DMS53 (cell line): Measurements from ENCODE around the gene GALR1.

Experiments
- DNase-seq: peaks from one replicate; lab custom pipeline; 2025; lab: John Stamatoyannopoulos, UW

GALR1 gene, protein sequence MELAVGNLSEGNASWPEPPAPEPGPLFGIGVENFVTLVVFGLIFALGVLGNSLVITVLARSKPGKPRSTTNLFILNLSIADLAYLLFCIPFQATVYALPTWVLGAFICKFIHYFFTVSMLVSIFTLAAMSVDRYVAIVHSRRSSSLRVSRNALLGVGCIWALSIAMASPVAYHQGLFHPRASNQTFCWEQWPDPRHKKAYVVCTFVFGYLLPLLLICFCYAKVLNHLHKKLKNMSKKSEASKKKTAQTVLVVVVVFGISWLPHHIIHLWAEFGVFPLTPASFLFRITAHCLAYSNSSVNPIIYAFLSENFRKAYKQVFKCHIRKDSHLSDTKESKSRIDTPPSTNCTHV

DNA sequence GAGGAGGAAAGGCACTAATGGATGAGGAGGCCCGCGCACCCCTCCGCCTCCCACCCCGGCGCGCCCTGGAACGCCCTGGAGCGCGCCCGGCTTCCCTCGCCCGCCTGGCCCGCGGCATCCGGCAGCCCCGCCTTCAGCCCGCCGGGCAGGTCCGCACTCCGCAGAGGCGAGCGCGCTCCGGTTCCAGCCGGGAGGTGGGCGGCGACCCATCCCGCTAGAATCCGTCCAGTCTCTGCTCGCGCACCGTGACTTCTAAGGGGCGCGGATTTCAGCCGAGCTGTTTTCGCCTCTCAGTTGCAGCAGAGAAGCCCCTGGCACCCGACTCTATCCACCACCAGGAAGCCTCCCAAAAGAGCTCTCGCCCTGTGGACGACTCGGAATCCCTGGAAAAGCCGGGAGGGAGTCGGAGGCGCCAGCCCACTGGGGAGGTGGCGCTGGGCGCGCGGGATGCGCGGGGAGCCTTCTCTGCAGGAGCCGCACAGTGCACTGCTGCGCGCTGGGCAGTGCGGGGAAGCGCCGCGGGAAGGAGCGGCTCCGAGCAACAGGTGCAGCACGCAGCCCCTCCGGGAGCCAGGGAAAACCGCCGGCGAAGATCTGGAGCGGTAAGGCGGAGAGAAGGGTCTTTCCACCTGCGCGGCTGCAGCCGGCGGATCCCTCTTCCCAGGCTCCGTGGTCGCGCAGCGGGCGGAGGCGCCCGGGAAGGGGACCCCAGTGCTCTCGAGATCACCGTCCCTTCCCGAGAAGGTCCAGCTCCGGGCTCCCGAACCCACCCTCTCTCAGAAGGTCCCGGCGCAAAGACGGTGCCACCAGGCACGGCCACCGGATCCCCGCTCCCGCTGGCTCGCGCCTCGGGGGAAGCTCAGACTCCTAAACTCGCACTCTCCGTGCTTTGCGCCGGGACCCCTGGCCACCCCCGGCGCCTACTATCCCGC is at the start of gene GALR1:
Gene GALR1, plus strand, starts transcription at position 280 of the 932 bp plus-strand sequence. CDS start 701 bp downstream, outside the sequence.
- no peak for DNase-seq

DNA sequence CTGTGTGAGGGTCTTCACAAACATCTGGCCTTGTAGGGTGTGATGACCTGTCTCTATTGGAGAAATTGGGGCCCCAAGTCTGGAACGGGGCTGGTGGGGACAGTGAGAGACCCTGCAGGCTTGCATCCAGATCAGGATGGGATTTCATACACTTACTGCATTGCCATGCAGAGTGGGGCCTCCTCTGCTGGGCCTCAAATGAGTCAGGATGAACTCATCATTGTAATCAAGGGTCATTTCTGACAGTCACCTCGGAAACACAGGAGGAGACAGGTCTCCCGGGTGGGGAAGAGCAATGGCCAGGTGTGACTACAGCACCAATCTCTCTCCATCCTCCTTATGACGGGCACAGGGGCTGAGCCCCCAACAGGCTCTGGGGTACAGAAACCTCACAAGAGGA is 48.1 kb upstream of the GALR1 start:
- no peak for DNase-seq

DNA sequence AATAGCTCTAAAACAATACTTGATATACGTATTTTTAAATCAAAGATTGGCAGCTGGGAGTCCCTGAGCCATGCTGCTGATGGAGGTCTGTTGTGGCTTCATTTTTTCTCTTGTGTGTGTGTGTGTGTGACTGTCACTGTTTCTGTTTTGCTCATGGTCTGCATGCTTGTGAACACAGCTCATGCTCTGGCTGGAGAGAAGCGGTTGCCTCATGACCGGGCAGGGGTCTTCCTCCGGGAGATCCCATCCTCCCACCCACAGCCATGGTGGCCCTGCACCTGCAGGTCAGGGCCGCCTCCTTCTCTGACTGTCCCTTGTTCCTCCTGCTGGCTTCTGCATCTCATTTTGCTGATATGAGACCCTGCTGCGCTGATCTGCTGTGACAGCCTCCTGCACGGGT is 47.3 kb upstream of the GALR1 start:
- no peak for DNase-seq

DNA sequence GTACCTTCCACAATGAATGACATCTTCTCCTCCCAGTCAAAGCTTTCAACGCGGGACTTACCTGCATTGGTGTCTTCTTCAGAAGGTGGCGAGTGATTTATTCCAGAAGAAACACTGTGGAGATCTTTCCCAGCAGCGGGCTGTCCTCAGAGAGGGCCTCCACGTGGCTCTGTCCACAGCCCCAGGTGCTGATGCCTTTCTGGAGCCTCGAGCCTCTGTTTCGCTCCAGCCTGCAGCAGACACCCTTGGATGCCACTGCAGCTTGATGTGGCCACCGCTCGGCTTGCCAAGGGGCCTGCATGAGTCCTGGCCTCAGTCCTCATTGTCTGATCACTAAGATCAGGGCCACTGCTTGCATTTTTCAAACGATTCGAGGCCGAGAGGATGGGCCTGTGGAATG is 46.6 kb upstream of the GALR1 start:
- no peak for DNase-seq

DNA sequence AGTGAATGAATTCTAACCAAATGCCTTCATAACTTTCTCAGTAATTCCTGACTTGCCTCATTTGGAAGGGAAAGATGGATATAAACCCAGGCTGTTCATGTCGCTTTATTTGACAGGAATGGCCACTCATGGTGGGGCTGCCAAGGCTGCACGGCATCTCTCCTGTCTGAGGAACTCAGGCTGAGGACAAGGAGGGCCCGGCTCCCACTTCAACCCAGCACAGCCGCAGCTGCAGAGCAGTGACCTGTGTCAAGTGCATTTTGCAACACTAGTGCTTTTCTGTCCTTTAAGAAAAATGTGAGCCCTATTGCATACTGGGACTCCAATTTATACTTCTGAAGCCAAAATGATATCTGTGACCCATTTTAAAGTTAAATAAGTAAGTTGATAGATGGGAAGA is 45.8 kb upstream of the GALR1 start:
- no peak for DNase-seq

DNA sequence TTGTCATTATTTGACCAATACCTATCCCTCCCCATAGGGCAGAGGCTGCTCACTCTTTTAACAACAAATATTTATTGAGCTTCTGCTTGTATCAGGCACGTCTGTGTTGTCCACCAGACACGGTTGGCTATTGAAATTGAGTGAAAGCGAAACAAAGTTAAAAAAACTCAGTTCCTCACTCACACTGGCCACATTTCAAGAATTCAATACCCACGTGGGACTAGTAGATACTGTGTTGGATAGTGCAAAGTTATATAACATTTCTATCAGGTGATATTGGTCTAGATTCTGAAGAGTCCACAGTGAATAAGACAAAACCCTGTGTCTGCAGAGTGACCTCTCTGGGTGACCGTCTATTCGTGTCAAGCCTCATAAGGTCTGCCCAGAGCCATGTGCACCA is 43.9 kb upstream of the GALR1 start:
- no peak for DNase-seq

DNA sequence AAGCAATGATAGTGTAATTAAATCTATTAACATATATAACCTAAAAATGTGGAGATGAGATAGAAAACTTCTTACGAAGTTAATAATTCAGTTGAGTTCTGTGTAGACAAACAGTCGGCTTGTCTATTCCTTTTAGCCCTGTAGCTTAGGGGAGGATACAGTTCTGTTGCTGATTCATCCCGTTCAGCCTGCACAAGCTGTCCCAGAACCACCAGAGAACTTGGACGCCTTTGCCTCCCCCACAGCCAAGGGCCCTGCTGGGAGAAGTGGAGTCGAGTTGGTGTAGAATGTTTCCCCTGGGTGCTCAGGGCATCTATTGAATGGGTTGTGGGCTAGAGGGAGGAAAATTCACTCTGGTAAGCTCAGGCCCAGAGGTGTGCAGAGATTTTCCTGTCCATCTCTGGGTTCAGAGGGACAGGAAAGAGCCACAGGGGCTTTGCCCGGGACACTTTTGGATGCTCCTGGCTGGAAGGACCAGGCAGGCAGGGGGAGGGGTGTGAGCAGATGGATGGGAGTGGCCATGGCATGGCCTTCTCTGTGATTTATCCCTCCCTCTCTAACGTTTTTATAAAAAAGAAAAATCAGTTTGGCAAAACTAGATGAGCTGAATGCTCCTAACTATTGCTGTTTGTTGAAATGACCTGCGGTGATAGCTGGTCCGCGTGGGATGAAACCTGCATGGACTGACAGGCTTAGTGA is 42.8 kb upstream of the GALR1 start:
- no peak for DNase-seq

DNA sequence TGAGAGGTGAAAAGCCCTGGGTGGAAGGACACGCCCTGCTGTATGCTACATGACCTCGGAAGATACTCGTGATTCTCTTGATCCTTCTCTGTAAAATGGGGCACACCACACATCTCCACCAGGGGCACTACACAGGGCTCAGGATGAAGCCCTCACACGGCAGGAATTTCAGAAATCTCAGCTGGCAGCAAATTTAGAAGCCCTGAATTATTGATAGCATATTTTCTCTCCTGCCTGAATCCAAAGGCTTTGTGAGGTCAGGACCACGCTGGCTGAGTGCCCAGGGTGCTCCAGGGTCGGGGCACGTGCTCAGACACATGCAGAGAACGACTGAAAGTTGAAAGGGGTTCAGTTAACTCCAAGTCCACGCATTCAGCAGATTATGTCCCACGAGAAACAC is 42.1 kb upstream of the GALR1 start:
- peak; percentile 68 for DNase-seq

DNA sequence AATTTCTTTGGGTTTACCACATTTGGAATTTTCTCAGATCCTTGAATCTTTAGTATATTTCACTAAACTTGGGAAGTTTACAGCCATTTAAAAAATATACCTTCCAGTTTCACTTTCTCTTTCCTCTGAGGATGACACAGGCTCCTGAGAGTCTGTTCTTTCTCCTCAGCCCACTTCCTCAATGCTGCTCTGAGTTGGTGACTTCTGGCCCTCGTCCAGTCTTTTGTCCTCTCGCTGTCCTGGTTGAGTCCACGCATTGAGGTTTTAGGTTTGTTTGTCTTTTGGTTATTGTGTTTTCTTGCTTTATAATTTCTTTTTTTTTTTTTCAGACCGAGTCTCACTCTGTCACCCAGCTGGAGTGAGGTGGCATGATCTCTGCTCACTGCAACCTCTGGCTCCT is 40.7 kb upstream of the GALR1 start:
- DNase-seq: peak; percentile 49

DNA sequence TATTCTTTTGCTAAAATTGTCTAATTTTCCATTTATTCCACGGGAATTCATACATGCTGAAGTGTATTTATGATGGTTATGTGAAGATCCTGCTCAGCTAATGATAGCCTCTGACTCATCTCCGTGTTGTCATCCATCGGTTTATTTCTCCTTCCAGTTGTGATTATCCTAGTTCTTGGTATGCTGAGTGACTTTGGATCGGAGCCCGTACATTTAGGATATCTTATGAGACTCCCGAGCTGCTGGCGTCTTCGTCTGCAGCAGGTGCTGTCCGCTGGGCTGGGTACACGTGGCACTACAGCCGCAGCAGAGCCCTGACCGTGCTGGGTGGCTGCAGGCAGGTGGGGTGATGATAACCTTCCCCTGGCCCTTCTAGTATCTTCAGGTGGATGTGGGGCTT is 40.1 kb upstream of the GALR1 start:
- no peak for DNase-seq

DNA sequence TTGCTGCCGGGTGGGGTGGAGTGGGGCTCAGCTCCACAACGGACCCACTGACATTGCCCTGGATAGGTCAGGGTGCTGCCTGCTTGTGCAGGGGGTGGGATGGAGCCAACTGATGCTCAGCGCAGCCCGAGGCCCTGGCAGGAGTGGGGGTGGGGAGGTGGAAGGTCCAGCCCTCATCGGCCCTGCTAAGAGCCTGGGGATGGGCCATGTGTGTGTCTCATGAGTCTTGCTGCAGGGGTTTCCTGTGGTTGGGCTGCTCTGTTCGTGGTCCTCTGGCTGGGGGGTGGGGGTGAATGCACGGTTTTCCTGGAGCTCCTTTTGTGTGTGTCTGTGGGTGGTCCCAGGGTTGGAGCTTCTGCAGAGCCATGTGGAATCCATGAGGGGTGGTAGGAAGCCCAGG is 39.4 kb upstream of the GALR1 start:
- DNase-seq: no peak

DNA sequence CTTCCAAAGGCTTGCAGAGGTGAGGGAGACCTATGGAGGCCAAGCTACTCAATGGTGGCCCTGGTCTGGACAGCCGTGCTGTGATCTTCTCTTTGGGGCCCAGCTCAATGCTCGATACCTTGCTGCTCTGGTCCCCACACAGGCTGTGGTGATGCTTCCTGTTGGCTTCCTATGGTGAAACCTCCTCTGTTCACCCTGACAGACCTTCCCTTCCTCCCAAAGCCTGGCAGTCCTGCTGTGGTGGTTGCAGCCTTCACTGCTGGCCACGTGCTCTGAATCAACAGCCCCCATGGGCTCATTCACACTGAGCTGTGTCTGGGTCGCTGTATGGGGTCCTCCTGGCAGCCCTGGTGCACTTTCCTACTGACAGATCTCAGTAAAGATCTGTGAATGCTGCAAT is 31.0 kb upstream of the GALR1 start:
- DNase-seq: no peak

DNA sequence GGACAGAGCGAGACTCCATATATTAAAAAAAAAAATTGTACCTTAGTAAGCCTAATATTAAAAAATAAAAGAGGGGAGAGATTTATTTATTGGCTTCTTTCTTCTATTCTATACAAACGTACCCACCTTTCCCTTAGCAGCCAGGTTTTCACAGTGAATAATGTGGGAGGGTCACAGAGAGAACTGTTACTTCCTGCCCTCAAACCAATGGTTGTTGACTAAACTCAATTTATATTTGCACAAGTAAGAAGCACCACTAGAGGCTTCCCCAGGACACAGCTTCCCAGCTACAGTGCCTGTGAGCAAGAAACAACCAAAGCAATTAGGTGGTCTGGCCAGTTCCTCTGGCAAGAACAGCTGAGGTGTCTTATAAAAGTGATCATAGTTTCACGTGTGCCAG is 28.9 kb upstream of the GALR1 start:
- peak; percentile 22 for DNase-seq

DNA sequence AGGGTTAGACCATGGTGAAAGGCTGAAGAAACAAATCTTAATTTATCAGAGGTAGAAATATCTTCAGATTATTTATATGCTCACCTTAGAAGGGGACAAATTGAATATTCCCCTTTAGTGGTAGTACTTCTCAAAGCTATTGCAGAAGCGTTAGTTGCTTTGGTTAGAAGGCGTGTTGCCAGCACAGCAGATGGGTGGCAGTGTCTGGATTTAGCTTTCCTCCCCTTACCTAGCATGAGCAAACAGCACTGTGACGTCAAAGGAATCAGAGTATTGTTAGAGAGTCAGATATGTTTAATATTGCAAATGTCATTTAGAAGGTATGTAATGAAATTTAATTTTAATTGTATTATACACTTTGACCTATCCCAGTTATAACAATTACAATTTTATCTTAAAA is 27.2 kb upstream of the GALR1 start:
- DNase-seq: no peak

DNA sequence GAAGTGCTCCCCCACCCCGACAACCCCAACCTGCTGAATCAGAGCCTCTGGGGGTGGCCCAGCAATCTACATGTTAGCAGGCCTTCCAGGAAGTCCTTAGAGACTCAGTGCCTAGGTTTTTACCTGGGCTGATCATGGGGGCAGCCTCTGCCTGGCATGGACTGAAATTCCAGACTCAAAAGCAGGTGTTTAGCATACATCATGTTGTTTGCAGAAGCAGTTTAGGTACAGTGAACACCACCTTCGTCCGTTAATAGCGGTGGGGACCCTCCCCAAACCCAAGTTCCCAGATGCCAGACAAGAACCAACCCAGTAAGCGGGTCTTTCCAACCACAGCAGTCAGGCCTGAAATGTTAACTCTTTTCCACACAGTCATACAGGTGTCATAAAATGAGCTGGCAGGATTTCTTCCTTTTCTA is 26.4 kb upstream of the GALR1 start:
- DNase-seq: no peak

DNA sequence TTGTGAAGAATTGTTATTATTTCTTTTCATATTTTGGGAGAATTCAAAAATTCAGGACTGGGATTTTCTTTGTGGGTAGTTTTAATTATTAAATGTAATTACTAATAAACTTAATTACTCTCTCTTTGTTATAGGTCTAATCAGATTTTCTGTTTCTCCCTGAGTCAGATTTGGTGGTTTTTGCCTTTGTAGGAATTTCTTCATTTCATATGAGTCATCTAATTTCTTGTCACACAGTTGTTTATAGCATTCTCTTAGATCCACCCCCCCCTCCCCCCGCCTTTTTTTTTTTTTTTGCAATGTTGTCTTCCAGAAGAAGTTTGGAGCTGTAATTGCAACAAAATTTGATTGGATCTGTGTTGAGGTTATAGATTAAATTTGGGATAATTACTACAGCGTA is 26.0 kb upstream of the GALR1 start:
- DNase-seq: no peak

DNA sequence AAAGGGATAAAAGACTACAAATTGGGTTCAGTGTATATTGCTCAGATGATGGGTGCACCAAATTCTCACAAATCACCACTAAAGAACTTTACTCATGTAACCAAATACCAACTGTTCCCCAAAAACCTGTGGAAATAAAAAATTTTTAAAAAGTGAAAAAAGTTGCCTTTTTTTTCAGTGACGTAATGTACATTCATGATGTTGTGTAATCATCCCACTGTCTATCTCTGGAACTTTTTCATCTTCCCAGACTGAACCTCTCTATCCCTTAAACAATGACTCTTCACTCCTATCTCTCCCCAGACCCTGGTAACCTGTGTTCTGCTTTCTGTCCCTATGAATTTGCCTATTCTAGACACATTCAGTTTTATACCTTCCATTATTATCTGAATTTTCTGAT is 19.0 kb upstream of the GALR1 start:
- no peak for DNase-seq

DNA sequence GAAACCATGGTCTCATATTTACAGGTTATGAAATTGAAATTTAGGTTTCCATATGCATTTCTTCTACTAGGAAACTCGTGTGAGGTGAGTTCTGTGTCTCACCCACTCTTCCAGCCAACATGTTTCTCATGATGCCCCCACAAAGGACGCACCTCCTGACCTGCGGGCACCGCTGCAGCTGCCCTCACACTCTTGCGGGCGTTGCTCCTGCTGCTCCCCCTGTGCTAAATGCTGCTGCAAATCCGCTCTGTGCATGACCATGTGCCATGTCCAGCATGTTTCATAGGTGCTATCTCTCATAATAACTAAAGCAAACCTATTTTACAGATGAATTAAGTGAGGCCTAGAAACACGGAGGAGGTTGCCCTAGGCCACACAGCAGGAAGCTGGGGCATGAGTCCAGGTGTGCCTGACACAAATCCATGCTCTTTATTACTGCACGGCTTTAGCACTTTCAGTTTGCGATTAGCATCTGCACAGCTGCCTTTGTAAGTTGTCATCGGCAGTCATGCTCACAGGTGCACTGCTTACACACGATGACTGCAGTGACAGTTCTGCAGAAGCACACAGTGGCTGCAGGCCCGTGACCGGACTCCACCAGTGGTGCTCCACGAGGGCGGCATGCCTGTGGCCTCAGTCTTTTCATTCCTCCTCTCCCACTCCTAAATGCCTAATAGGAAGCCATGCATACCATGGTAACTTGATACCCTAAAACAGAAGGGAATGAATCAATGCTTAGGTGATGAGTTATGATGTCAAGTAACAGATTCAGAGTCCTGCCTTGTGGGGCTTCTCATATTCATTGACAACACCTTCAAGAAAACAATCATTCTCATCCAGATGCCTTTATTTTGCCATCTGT is 14.9 kb upstream of the GALR1 start:
- peak; percentile 34 for DNase-seq

DNA sequence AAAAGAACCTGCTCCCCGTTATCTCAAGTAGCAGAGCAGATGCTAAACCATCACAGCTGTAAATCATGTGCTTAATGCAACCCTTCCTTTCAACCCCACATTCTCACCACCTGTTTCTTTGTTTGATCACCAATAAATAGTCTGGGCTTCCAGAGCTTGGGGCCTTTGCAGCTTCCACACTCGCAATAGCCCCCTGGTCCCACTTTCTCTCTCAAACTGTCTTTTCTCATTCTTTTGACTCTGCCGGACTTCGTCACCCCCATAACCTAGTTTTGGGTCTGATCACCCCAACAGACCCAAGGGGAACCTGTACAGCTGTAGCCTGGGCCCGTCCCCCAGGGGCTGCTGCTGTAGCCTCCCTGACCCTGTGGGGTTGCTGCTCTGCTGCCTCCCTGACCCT is 10.4 kb upstream of the GALR1 start:
- DNase-seq: peak; percentile 45

DNA sequence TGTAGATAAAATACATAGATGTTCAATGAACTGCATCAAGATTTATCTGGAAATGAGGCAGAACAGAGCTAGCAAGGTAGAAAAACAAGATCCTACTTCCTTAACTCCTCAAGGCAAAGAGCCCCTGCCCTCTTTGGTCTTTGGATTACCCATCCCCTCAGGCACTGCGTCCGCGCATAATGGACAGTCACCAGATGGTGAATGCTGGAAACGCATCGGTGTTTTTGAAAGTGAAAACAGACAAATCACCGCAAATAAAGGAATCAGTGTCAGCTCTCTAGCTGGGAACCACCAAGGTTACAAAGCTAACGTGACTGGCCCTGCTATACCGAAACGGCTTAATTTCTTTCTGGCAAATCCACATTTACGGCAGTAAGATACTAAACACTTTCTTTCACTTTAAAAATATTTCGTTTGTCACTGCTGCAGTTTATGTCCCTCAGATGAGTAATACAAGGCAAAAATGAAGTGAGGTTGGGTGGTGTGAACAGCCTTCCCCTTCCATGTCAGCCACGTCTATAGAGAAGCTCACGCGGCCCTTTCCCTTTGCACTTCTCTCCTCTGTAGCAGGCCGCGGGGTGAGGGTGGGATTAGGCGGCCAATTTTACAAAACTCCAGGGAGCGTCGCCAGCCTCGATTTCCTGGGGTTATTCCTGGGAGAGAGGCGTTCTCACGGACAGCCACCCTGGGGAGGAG is 627 bp upstream of the GALR1 start:
- DNase-seq: no peak

DNA sequence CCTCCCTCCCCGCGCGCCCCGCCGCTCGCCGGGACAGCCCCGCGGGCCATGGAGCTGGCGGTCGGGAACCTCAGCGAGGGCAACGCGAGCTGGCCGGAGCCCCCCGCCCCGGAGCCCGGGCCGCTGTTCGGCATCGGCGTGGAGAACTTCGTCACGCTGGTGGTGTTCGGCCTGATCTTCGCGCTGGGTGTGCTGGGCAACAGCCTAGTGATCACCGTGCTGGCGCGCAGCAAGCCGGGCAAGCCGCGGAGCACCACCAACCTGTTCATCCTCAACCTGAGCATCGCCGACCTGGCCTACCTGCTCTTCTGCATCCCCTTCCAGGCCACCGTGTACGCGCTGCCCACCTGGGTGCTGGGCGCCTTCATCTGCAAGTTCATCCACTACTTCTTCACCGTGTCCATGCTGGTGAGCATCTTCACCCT is 865 bp downstream of the GALR1 start:
- DNase-seq: no peak
